Measurements from ENCODE around the gene KIFC1.

- no peak for TF ChIP-seq POLR2A (IDR thresholded peaks at IDR 0.05; ENCODE audit: extremely low read depth, insufficient read length)
- no peak for TF ChIP-seq CTCF (IDR thresholded peaks at IDR 0.05; ENCODE audit: low read depth, low read length)
Measured at GRCh38 chr6:33456156-33456555, 64.5 kb downstream of the KIFC1 start.
